ENCODE measurements around the gene DIP2B. TPM values are rescaled to one million over a fixed set of nuclear protein-coding genes. Genes with fewer than 3 reads are reported as not detected.

DIP2B gene
- total and polyA plus RNA-seq, 10 donors = 5.6 to 96.4 (median 61.6) TPM

DNA sequence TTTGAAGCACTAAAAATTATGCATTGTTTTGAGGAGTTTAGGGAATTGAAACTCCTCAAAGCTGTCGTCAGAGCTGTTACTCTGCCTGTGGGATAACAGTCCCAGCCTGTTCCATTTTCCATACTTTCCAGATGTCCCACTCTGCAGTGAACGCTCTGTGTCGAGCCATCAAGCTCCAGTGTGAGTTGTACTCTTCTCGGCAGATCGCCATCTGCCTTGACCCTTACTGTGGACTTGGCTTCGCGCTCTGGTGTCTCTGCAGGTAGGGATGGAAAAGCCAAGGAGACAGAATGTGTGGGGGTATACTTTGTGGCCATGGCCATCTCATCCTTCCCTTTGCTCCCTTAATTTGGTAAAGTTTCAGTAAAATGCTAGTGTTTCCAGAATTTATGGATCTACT, 223.6 kb downstream of the DIP2B start:
- WGBS, 5 donors = 89 to 92% (median 90%) methylated on average over 7 of the region's 7 CpGs
- TF ChIP-seq POLR2A (IDR thresholded peaks at IDR 0.05) = no peak
- Histone ChIP-seq H3K27me3 (replicated peaks in 1 of 7) (no peaks in the 10 kb centered on the region), H3K4me3 (no peak overlapping the region), H3K9me3 (no peaks in the 10 kb centered on the region), H3K27ac (no peak overlapping the region), H3K4me1 (peaks cover 0 to 20% (median 0%) of the 10 kb centered on the region in 6 donors), H3K36me3 (peaks cover 0 to 100% (median 97%) of the 10 kb centered on the region in 6 donors)
- DNase-seq = no peak
- intact Hi-C loops (cut with DNase I; ENCODE audit: low total_unique reads) = no loop called here

DNA sequence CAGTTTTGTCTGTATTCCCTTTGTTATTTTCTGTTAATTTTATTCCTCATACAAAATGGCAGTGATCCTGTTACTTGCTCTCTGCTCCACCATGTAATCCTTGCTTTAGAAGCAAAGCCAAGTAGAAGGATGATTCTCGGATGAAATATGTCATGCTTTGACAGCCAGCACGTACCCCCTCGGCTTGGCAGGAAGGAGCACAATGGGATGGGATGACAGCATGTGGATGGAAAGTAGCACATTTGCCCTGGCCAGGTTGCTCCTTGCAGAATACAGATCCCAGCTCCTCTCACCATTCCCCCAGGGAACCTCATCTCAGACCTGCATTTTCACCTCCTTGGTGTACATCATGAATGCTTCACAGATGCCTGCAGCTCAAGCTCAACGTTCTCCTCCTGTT, 224.1 kb downstream of the DIP2B start:
- Histone ChIP-seq H3K27ac (no peak overlapping the region), H3K9me3 (no peaks in the 10 kb centered on the region), H3K36me3 (peaks cover 0 to 100% (median 97%) of the 10 kb centered on the region in 6 donors), H3K27me3 (replicated peaks in 1 of 7) (no peaks in the 10 kb centered on the region), H3K4me1 (peaks cover 0 to 20% (median 0%) of the 10 kb centered on the region in 6 donors), H3K4me3 (no peak overlapping the region)
- DNase-seq = no peak
- WGBS, 5 donors = 77 to 93% (median 86%) methylated on average over 4 of the region's 4 CpGs
- intact Hi-C loops (cut with DNase I; ENCODE audit: low total_unique reads) = no loop called here
- TF ChIP-seq, protein P1, sequence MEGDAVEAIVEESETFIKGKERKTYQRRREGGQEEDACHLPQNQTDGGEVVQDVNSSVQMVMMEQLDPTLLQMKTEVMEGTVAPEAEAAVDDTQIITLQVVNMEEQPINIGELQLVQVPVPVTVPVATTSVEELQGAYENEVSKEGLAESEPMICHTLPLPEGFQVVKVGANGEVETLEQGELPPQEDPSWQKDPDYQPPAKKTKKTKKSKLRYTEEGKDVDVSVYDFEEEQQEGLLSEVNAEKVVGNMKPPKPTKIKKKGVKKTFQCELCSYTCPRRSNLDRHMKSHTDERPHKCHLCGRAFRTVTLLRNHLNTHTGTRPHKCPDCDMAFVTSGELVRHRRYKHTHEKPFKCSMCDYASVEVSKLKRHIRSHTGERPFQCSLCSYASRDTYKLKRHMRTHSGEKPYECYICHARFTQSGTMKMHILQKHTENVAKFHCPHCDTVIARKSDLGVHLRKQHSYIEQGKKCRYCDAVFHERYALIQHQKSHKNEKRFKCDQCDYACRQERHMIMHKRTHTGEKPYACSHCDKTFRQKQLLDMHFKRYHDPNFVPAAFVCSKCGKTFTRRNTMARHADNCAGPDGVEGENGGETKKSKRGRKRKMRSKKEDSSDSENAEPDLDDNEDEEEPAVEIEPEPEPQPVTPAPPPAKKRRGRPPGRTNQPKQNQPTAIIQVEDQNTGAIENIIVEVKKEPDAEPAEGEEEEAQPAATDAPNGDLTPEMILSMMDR (IDR thresholded peaks at IDR 0.05 in 8 of 11, conservative IDR thresholded peaks at IDR 0.05 in 3 of 11) = no peak
- TF ChIP-seq POLR2A (IDR thresholded peaks at IDR 0.05) (no peak), POLR2AphosphoS5 (IDR thresholded peaks at IDR 0.05) (no peak)

DNA sequence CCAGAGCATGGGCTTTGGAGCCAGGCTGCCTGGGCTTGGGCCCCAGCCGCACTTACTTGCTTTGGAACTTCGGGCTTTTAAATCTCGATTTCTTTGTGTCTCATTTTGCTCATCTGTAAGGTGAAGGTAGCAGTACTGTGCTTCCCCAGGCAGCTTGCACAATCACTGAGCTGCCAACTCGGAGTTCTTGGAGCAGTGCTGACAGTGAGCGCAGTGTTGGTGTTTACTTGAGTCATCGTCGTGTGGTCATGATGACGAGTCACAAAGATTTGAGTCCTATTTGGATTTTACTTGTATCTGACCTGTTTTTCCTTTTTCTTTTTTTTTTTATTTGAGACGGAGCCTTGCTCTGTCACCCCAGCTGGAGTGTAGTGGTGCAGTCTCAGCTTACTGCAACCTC, 227.8 kb downstream of the DIP2B start:
- TF ChIP-seq, protein P1 (IDR thresholded peaks at IDR 0.05 in 8 of 11, conservative IDR thresholded peaks at IDR 0.05 in 3 of 11) = no peak
- TF ChIP-seq POLR2A (IDR thresholded peaks at IDR 0.05) (no peak), POLR2AphosphoS5 (IDR thresholded peaks at IDR 0.05) (no peak)
- WGBS, 5 donors = 92 to 95% (median 95%) methylated on average over 9 of the region's 9 CpGs
- Histone ChIP-seq H3K27ac (no peak overlapping the region), H3K27me3 (replicated peaks in 1 of 7) (no peaks in the 10 kb centered on the region), H3K9me3 (no peaks in the 10 kb centered on the region), H3K4me1 (peaks cover 0 to 10% (median 0%) of the 10 kb centered on the region in 6 donors), H3K4me3 (no peak overlapping the region), H3K36me3 (peaks cover 0 to 100% (median 96%) of the 10 kb centered on the region in 6 donors)
- DNase-seq = no peak
- intact Hi-C loops (cut with DNase I; ENCODE audit: low total_unique reads) = no loop called here

DNA sequence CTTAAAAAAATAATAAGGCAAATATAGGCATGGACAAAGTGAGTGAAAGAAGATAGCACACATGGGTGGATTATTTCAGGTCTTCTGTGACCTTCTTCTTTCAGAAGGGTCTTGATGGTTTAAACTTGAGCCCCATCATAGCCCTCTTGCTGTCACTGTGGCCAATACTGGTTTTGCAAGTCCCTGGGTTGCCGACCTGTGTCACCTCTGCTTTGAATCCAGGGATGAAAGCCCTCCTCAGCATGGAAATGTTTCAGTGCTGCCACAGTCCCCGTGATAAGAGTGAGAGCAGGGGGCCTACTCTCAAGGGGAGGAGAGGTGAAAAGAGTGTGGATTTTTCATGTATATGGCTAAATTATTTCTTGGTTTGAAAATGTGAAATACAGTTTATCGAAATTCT, 228.9 kb downstream of the DIP2B start:
- Histone ChIP-seq H3K36me3 (peaks cover 0 to 100% (median 95%) of the 10 kb centered on the region in 6 donors), H3K27ac (peak overlapping the region in 1 of 8 donors; percentile 3), H3K4me1 (peaks cover 0 to 10% (median 0%) of the 10 kb centered on the region in 6 donors), H3K9me3 (no peaks in the 10 kb centered on the region), H3K4me3 (no peak overlapping the region), H3K27me3 (replicated peaks in 1 of 7) (no peaks in the 10 kb centered on the region)
- intact Hi-C loops (cut with DNase I; ENCODE audit: low total_unique reads) = no loop called here
- WGBS, 5 donors = 90 to 100% (median 95%) methylated on average over 3 of the region's 3 CpGs
- TF ChIP-seq POLR2A (IDR thresholded peaks at IDR 0.05) = no peak
- TF ChIP-seq, protein P1 (IDR thresholded peaks at IDR 0.05 in 8 of 11, conservative IDR thresholded peaks at IDR 0.05 in 3 of 11) = no peak
- no peak for TF ChIP-seq POLR2AphosphoS5 (IDR thresholded peaks at IDR 0.05)
- DNase-seq = no peak

Measured in spleen (tissue), 11 donors.